DMS114 treated with DMSO at 0.1 percent for 48 hours (cell line): ENCODE measurements around the gene IP6K1.
"Not testable (repeated sequence)": the region's sequence is repeated elsewhere in the genome, so short reads cannot be mapped to it uniquely, and the experiment has no call there.

Source experiments
- DNase-seq: peaks from one replicate; lab custom pipeline; 2025; ENCODE audit not compliant: unreplicated experiment; lab: John Stamatoyannopoulos, UW

Gene IP6K1

DNA sequence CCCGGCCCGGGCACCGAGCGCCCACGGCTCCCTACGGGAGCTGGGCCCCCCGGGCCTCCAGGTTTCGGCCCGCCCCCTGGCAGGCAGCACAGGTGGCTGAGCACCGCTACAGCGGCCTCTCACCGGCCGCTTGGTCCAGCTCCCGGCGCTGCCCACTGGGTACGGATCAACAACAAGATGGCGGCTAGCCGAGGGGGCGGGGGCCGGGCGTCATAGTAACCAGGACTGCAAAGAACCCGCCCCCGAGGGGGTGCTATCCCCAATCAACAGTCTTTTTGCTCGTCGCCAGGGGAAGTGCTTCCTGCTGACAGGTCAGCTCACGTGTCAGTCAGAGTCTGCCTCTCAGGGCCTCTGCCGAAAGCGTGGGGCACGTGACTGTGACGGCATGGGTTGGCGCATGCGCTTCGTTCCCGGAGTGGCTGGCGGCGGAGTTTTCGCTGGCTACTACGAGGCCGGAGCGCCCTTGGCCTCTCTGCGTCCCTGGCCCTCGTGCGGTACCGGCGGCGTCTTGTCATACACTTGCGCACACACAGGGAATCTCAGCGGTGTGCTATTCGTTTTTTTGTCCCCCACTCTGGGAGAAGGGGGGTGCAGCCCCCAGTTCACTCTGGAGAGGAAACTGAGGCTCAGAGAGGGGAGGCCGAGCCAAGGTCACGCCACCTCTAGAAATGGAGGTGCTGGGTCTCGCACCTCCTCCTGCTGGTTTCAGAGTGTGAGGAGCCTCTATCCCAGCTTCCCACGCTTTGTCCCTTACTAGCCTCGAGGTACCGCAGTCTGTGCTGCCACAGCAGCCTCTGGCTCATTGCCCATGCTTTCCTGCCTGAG lies at the start of gene IP6K1:
TSS of gene IP6K1 (minus strand) at position 186 of the 825 bp plus-strand sequence. CDS start 38,502 bp downstream, outside the sequence.
- peak; percentile 98 for DNase-seq

DNA sequence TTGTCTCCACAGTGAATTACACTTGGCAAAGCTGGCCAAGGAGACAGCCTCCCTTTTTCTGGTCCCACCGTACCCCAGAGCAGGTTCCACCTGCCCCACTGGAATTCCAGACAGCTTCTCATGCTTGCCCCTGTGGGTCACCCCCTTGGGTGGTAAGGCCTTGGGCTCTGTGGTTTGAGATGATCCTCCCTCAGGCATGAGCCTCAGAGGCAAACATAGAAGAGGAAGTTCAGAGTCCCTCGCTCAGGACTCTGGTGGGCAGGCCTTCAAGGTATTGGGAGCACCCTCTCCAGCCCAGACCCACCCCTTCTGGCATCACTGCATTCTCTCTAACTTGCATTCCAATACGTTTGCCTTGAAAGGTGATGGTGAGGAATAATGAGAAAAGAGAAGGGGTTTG lies 45.0 kb upstream of the IP6K1 start:
- no peak for DNase-seq

DNA sequence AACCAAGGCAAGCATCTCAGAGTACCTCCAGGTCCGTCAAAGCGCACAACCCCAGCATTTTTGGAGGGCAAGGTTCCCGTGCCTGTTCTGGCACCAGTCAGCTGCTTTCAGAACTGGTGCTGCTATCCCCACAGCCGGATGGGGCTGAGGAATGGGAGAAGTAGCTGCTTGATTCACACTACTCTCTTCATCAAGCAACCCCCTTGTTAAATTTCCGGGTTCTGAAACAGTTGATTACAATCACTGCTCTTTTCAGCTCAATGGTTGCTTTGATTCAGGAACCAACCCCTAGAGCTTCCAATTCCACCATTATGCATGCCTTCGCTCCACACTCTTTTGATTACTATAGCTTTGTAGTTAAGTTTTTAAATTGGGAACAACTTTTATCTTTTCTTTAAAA lies 39.7 kb upstream of the IP6K1 start:
- DNase-seq = no peak

DNA sequence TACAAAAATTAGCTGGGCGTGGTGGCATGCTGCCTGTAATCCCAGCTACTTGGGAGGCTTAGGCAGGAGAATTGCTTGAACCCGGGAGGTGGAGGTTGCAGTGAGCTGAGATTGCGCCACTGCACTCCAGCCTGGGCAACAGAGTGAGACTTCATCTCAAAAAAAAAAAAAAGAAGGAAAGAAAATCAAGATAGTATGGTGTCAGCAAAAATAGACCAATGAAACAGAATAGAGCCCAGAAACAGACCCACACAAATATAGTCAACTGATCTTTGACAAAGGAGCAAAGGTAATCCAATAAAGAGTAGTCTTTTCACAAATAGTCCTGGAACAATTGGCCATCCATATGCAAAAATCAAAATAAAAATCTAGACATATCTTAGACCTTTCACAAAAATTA lies 36.8 kb upstream of the IP6K1 start:
- DNase-seq = not testable (repeated sequence)

DNA sequence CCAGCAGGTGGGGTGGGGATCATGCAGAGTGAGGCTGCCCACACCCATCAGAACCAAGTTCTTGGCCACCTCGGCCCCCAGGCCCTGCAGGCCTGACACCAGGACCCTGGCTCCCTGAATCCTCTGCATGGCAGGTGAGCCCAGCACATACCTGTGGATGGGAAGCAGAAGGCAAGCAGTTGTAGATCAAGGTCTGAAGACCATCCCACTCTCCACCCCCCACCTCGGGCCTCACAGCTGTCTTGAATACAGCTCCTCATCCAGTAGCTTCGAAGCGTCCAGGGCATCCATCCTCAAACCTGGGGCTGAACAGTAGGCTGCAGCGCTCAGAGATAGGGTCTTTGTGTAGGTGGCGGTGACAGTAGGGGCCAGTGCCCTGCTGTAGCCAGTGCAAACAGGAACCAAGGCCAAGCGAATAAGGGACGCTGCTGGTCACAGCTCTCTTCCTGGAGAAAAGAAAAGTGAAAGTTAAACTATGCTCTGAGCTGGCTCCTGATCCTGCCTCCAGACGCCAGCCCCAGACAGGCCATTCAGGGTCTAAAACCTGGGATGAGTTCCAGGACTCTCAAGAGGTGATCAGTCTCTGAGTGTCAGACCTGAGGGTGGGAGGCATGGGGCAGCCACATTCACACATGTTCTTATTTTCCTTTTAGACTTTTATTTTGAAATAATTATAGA lies 27.3 kb upstream of the IP6K1 start, which contains the start of gene UBA7:
TSS of gene UBA7 (minus strand) at position 457 of the 678 bp plus-strand sequence. CDS start at position 291, 166 bp downstream.
- DNase-seq = no peak

DNA sequence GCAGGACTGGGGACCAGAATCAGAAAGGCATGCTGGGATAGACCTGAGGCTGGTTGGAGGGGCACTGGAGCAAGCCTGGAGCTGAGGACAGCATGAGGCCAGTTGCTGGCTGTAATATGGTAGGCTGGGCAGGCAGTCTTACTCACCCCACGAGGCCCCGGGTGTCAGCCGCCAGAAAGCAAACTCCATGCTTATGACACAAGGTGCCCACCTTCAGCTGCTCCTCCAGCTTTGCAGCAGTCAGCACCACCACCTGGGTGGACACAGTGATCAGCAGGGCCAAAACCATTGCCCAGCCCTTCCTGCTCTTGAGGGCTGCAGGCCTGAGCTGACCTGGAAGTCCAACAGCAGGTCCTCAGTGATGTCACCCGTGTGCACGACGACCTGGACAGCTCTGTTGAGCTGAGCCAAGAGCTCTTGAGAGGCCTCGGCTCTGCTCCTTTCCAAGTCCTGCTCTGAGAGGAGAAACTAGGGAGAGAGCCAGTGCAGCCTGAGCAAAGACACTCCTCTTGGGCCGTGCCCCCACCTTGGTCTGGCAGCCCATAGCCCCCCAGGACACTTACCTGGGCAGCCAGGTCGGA lies 26.7 kb upstream of the IP6K1 start:
- no peak for DNase-seq

DNA sequence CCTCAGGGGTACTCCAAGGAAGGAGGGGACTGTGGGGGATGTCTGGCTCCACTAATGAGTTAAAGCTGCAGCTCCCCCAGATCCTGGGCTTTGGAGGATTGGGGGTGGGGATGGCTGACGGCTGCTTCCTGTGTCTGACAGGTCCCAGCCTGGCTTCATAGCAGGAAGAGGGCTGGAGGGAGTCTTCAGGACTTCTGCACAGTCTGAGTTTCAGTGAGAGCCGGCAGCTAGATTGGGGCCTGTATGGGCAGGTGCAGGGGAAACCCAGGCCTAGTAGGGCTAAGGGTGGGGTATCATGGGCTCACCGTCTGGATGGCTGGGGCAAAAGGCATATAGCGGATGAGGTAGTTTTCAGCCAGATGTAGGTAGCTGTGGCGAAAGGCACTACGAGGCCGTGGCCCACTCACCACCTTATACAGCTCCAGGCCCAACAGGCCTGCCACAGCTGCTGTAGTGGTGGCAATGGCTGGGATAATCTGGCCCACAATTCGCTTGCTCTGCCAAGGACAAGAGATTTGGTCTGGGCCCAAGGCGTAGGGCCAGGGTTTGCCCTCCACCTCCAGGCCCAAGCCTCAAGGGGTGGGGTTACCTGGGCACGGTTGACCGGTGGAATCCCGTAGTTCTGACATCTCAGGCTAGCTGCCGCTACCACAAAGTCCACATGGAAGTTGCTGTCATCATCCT lies 21.2 kb upstream of the IP6K1 start:
- no peak for DNase-seq

DNA sequence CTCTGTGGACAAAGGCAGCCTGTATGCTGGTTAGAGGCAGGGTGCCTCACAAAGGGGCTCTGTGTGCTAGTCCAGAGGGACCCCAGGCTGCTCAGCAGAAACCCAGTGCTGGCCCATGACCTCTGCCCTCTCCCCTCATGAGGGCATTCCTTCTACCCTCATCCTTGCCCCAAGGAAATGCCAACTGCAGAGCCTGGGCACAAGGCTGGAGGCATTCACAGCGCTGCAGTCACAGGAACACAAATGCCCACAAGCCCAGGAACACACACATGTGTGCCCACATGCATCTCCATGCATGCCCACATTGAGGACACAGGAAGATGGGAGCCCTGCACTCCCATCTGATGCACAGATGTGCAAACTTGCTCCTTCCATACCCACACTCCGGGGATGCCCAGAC lies 20.5 kb upstream of the IP6K1 start:
- DNase-seq = no peak

DNA sequence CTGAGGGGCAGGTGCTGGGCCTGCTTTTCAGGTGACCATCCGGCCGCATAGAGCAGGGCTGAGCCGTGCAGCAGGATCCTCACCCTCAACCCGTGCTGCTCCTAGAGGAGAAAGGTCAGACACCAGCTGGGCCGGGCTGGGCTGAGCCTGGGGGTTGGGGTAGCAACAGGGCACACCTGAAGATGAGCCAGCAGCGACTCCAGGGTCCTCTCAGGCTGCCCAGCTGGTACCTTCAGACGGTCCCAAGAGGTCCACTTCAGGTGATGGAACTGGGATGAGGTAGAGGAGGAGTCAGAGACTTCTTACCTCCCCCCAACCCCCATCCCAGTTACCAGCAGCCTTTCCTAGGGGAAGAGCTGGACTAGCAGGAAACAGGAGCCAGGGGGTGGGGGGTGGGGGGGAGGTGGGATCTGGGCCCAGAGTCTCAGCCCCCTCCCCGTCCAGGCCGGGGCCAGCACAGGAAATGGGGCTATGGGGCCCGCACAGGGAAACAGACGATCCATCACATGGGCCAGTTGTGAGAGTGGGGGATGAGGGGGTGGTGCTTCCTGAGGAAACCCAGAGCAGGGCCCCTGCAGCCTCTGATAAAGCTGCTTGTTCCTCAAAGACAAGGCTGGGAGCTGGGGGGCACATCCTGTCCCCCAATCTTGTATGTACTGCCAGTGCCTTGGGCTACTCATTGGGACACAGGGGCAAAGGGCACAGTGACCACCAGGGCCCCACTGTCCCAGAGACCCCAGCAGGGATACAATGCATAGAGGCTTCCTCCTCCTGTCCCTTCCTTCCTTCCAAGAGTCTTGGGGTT lies 19.8 kb upstream of the IP6K1 start:
- DNase-seq = no peak

DNA sequence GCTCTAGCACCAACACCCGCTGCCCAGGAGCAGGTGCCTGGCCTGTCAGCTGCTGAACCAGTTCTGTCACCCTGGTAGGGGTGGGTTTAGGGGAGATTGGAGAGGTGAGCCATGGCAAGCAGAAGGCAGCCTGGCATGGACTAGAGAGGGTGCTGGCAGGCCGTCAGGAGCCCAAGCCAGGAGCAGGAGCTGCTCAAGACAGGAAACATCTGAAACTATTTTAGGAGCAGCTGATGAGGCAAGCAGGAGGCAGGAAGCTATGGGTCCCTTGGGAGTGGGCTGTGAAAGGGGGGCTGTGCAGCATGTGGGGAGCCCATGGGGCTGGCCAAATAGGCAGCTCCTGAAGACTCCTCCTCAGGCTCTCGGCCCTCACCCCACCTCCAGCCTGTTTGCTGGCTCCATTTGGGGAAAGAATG lies 19.0 kb upstream of the IP6K1 start:
- DNase-seq = no peak

DNA sequence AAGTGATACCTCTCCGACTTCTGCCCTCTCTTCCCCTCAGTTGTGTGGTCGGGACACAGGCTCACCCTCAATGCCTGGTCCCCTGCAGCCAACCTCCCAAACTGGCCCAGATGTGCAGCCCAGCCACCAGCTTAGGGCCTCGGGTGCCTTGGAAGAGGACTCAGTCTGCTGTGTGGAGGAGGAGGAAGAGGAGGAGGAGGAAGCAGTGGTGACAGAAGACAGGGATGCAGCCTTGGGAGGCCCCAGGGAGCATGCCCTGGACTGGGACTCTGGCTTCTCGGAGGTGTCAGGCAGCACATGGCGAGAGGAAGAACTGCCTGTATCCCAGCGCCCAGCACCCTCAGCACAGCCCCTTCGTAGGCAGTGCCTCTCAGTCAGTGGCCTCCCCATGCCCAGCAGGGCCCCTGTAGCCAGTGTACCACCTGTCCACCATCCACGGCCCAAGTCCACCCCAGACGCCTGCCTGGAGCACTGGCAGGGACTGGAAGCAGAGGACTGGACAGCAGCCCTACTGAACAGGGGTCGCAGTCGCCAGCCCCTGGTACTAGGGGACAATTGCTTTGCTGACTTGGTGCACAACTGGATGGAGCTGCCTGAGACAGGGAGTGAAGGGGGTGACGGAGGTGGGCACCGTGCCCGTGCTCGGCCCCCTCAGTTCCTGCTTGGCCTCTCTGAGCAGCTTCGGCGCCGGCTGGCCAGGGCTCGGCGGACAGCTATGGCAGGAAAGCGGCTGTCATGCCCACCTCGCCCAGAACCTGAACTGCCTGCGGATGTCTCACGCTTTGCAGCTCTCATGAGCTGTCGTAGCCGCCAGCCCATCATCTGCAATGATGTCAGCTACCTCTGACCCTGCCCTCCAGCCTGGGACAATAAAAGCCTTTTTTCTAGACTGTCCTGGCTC lies 18.0 kb upstream of the IP6K1 start:
- DNase-seq = no peak

DNA sequence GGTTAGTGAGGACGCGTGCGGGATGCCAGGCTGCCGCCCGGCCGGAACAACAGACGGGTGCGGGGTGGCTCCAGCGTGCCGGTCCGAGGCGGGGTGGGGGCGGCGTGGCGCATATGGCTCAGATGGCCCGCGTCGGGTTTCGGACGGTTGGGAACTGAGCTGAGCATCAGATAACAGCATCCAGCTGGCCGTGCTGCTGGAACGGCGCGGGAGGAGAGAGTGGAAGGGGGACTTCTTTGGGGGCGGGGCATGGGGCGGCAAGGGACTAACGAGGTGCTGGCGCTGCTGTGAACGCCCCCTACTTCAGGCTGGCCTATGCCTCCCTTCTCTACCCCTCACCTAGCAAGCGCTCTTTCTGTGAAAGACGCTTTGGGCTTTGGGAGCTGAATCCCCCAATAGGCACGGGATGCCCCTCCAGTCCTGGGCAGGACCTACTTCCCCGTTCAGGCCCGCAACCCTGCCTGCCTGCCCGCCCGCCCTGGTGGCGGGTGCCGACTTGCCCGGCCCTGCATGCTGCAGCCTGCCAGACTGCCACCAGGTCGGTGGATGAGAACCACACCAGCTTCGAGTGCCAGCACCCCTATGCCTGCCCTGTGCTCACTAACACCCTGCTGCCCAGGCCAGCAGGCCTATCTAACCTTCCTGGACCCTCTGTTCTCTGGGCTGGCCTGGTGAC lies 17.3 kb upstream of the IP6K1 start:
- DNase-seq = no peak

DNA sequence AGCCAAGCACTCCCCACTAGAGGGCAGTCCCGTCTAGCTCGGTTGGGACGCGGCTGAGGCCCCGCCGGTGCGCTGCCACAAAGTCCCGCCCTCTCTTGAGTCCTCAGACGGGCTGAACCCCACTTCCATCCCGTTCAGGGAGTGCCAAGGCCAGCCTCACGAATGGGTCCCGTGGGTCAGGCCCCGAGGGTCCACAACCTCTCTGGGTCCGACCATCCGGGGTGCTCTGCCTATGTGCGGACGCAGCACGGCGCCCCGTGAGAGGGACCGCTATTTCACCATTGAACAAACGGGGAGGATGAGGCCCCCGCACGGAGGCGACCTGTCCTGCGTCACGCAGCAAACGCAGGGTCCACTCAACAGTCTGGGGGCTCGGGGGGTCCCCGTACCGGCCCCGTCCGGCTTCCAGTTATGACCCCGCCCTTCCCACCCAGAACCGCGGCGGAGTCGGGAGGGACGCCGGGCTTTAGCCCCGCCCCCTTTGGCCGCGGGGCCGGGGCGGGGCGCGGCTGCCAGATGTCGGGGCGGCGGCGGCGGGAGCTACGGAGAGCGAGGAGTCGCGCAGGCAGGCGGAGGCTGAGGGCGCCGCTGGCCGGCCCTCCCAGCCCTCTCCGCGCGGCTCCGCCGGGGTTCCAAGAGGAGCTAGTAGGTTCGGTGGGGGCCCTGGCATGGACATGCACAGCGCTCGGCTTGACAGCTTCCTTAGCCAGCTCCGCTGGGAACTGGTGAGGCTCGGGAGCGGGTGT lies 16.6 kb upstream of the IP6K1 start, which contains the start of gene INKA1:
TSS of gene INKA1 (plus strand) at position 543 of the 746 bp plus-strand sequence. CDS start at position 675, 132 bp downstream.
- DNase-seq = peak; percentile 54

DNA sequence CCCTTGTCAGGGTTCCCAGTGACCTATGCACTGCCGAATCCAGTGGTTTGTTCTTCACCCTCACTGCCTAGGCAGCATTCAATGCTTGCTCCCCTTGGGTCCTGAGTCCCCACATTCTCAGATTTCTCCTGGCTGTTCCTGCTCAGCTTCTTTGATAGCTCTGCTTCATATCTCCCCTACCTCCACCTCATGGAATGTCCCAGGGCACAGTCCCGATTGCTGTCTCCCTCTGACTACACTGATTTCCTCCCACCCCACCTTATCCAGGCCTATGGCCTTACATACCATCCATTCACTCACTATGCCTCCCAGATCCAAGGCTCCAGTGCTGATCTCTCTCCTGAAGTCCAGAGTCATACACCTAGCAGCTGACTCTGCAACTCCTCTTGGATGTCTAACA lies 14.8 kb upstream of the IP6K1 start:
- DNase-seq = no peak

DNA sequence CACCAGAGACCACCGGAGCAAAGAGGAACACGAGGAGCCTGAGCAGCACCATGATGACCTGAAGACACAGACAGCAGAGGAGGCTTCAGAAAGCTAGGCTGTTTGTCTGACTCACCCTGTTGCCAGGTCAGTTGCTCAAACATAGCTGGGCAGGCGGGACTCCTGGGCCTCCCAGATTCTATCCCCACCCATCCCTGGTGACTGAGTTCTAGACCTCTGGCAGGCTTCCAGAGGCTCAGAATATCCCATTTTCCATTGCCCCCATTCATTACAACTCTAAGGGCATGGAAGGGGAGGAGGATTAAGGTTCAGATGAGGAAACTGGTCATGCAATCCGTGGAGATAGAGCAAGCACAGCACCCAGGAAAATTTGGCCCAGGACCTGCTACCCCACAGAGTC lies 13.4 kb upstream of the IP6K1 start, which contains the start of gene CDHR4:
TSS of gene CDHR4 (minus strand) at position 113 of the 400 bp plus-strand sequence. CDS start at position 52, 61 bp downstream.
- DNase-seq = no peak

DNA sequence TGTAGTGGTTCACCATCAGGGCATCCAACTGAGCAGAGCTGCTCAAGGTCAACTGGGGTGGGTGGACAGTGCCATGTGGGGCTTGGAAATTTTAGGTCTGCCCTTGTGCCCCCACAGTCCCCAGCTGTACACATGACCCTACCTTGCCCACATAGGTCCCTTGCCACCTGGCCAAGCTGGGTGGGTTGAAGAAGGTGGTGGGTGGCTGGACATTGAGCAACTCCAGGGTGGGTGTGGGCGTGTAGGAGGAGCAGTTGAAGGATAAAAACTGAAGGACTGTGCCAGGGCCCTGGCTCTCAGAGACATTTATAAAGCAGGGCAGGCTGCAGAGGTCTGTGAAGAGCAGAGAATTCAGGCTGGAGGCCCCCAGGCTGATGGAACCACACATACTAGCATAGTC lies 12.8 kb upstream of the IP6K1 start:
- no peak for DNase-seq

DNA sequence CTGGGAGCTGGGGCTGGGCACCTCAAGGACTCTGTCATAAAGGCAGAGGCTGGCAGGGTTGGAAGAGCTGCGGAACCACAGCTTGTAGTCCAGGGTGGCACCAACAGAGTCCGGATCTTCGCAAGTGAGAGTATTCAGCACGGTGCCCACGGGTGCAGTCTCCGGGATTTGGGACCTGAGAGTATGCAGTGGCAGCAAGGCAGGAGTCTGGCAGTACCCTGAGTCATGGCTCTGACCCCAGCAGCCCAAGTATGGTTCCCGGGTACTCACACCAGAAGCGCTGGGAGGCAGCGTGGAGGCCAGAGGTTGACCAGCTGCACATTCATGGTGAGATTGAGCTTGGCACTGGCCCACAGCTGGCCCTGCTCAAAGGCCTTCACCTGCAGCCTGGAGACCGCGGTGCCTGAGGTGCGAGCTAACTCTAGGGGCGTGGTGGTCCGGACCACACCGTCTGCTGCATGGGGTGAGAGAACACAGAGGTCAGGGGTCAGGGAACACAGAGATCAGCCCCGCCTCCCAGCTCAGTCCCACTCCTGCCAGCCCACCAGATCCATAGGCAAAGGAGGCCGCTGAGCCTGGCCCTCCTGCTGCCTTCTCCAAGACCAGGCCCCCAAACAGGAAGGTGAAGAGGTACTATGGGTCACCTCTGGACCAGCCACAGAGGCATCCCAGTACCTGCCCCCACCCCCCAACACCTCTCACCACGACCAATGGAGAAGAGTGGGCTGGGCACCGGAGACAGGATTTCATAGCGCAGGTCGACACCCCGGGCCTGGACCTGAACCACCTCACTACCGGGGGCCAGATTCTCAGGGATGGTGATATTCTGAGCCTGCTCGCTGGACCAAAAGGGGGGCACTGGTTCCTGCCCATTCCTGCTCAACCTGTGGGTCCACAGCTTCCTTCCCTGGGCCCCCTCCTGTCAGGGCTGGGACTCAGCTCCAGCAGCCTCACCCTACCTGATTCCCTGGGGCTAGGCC lies 8.9 kb upstream of the IP6K1 start:
- DNase-seq = no peak
